Kidney (tissue), 14 donors: Measurements from ENCODE around the gene ERBIN. TPM values are rescaled to one million over a fixed set of nuclear protein-coding genes. Genes with fewer than 3 reads are reported as not detected.

Source experiments
- DNase-seq, 5 donors: peaks; one replicate each; pipeline ENCODE4 v3.0.0-alpha.2; 2013 to 2020
- FAIRE-seq: peaks from 2 replicates; lab custom pipeline; 2012; peaks lifted over from hg19 to GRCh38; lab: Jason Lieb, UNC
- H3K27ac ChIP-seq, 2 donors: one replicate each; pipeline ENCODE4 v1.7.0; 2013; ENCODE audit warnings: low read depth in 2 of 2, low read length in 2 of 2, inconsistent platforms in 1 of 2
- H3K27me3 ChIP-seq: one replicate; pipeline ENCODE4 v1.7.1; 2013; ENCODE audit warnings: low read length, inconsistent platforms; ENCODE audit not compliant: control insufficient read depth, insufficient read depth
- H3K36me3 ChIP-seq, 3 donors: one replicate each; pipeline versions ENCODE4 v1.7.0 to v1.7.1; 2013; ENCODE audit warnings: low read length in 3 of 3, control low read depth in 1 of 3, inconsistent platforms in 1 of 3; ENCODE audit not compliant: insufficient read depth in 3 of 3, control insufficient read depth in 2 of 3
- H3K4me1 ChIP-seq, 3 donors: one replicate each; pipeline versions ENCODE4 v1.7.0 to v1.7.1; 2013; ENCODE audit warnings: low read length in 3 of 3, inconsistent platforms in 1 of 3, low read depth in 1 of 3; ENCODE audit not compliant: control insufficient read depth in 2 of 3, insufficient read depth in 2 of 3
- H3K4me3 ChIP-seq, 3 donors: one replicate each; pipeline versions ENCODE4 v1.7.0 to v1.8.1; 2013; ENCODE audit warnings: low read length in 3 of 3, control low read depth in 1 of 3, inconsistent platforms in 1 of 3
- H3K9ac ChIP-seq, 3 donors: one replicate each; pipeline versions ENCODE4 v1.7.0 to v1.7.1; 2013; ENCODE audit warnings: low read length in 3 of 3, control low read depth in 1 of 3, inconsistent platforms in 1 of 3
- H3K9me3 ChIP-seq, 3 donors: one replicate each; pipeline versions ENCODE4 v1.7.0 to v1.7.1; 2013; ENCODE audit warnings: low read length in 3 of 3, control low read depth in 1 of 3, inconsistent platforms in 1 of 3; ENCODE audit not compliant: control insufficient read depth in 2 of 3, insufficient read depth in 1 of 3
- intact Hi-C: fragments of 100-400 bp; cut with DNase I; formaldehyde crosslinking; loops from one replicate; pipeline ENCODE4 v1.11.1; 2022
- polyA plus RNA-seq: library from polyadenylated mRNA; stranded (reverse); fragments of 350-450 nt; fragmentation: Illumina TruSeq; extraction: RNeasy Lipid Tissue Mini Kit (QIAGEN cat#74804); gene quantifications from one replicate; pipeline ENCODE4 v1.2.3, GENCODE V29; 2014; ENCODE audit warnings: low read depth, low replicate concordance; ENCODE audit not compliant: insufficient read depth
- total RNA-seq: library from RNA; stranded (reverse); fragmentation: NEBNext Ultra II Directional; extraction: Animal tissue kit (Norgen Biotek cat#: 25700); gene quantifications from one replicate; pipeline ENCODE4 v1.2.1, GENCODE V29; 2021
- TF ChIP-seq, protein P1 (sequence below): IDR thresholded peaks from 3 replicates; pipeline ENCODE4 v1.5.1; 2012; ENCODE audit warnings: mild to moderate bottlenecking, moderate library complexity, borderline replicate concordance; ENCODE audit not compliant: insufficient read depth; ENCODE audit errors: extremely low read depth
- donor health status: control.
- donor health status: control.
- donor health status: control.
- donor health status: control.
- donor health status: control.
- donor health status: DM: yes; HTN: yes; CAD: no.
- donor health status: Normal renal cell carcinoma (clear cell type).

The ERBIN gene
- total and polyA plus RNA-seq, 2 donors from 2014 or later, result 14.3 to 85.1 TPM

- Histone ChIP-seq H3K4me1 (peaks cover 0 to 17% (median 15%) of the 10 kb centered on the region in 3 donors), H3K9me3 (no peaks in the 10 kb centered on the region), H3K27ac (no peak overlapping the region), H3K36me3 (no peaks in the 10 kb centered on the region), H3K27me3 (no peaks in the 10 kb centered on the region), H3K4me3 (no peak overlapping the region), H3K9ac (no peak overlapping the region)
- FAIRE-seq, result no peak
- DNase-seq, result no peak
- TF ChIP-seq, protein P1, sequence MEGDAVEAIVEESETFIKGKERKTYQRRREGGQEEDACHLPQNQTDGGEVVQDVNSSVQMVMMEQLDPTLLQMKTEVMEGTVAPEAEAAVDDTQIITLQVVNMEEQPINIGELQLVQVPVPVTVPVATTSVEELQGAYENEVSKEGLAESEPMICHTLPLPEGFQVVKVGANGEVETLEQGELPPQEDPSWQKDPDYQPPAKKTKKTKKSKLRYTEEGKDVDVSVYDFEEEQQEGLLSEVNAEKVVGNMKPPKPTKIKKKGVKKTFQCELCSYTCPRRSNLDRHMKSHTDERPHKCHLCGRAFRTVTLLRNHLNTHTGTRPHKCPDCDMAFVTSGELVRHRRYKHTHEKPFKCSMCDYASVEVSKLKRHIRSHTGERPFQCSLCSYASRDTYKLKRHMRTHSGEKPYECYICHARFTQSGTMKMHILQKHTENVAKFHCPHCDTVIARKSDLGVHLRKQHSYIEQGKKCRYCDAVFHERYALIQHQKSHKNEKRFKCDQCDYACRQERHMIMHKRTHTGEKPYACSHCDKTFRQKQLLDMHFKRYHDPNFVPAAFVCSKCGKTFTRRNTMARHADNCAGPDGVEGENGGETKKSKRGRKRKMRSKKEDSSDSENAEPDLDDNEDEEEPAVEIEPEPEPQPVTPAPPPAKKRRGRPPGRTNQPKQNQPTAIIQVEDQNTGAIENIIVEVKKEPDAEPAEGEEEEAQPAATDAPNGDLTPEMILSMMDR, result no peak
- intact Hi-C loops, result no loop called here
These were observed 55.2 kb downstream of the ERBIN start for GRCh38 chr5:65981548-65981947.

DNA sequence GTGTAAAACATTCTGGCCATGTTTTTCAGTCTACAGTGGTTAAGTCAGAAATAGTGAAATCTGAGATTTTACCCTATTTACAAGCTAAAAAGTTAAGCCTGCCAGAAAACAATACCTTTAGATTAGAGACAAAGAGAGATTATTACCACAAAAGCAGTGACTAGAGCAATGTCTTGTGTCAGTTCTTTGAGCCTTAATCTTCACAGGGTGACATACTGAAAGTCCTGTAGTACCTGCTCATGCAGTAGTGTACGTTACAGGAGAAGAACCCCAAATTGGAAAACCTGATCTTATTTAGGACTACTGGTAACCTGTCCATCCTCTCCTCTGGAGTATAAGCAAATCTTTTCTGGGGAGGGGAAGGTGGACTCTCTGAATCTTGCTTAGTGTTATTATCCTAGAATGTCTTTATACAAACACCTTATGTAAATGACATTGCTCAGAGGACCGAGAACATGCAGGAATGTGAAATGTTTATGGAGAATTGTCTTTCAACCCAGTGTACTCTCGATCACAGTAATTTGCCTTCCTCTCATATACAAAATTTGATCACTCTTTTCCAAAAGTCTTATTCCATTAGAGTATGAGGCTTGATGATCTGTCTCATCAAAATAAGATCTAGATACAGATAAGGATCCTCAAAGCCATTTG is 55.7 kb downstream of the ERBIN start:
- Histone ChIP-seq H3K27me3 (no peaks in the 10 kb centered on the region), H3K27ac (no peak overlapping the region), H3K9ac (no peak overlapping the region), H3K9me3 (no peaks in the 10 kb centered on the region), H3K4me3 (no peak overlapping the region), H3K4me1 (peaks cover 2 to 17% (median 15%) of the 10 kb centered on the region in 3 donors), H3K36me3 (no peaks in the 10 kb centered on the region)
- FAIRE-seq, result no peak
- TF ChIP-seq, protein P1, result no peak
- intact Hi-C loops, result no loop called here
- no peak for DNase-seq

DNA sequence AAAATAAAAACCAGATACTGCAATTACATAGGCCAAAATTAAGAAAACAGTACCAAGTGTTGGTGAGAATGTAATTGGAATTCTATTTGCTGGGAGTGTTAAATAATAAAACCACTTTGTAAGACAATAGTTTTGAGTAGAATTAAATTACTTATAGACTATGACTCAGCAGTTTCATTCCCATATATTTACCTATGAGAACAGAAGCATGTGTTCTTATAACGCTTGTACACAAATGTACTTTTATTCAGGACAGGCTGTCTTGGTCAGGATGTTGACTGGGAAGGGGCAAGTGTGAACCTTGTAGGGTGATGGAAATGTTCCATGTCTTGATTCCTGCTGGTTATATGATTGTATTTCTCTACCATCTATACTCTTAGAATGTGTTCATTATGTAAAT is 56.3 kb downstream of the ERBIN start:
- H3K4me3 ChIP-seq, result no peak overlapping the region
- no peaks in the 10 kb centered on the region for H3K36me3 ChIP-seq
- no peaks in the 10 kb centered on the region for H3K27me3 ChIP-seq
- H3K9ac ChIP-seq, result no peak overlapping the region
- DNase-seq (no peak), FAIRE-seq (no peak)
- intact Hi-C loops, result no loop called here
- no peak overlapping the region for H3K27ac ChIP-seq
- H3K9me3 ChIP-seq, result no peaks in the 10 kb centered on the region
- H3K4me1 ChIP-seq, result peaks cover 2 to 17% (median 15%) of the 10 kb centered on the region in 3 donors
- TF ChIP-seq, protein P1, result no peak
